Muscle of arm (tissue), 12 donors: ENCODE data around the gene LYL1. TPM values are rescaled to one million over a fixed set of nuclear protein-coding genes. Genes with fewer than 3 reads are reported as not detected.

Experiments
- DNase-seq: peaks from one replicate; pipeline ENCODE4 v3.0.0-alpha.2; 2013
- polyA plus RNA-seq, 12 donors: library from polyadenylated mRNA; unstranded; fragments of 120-200 nt; gene quantifications; one replicate each; pipeline ENCODE4 v1.2.1, GENCODE V29; 2013; ENCODE audit not compliant: insufficient read length in 12 of 12

LYL1 gene
- polyA plus RNA-seq, 12 donors = 2.5 to 10.0 (median 3.6) TPM; not detected in 1

DNA sequence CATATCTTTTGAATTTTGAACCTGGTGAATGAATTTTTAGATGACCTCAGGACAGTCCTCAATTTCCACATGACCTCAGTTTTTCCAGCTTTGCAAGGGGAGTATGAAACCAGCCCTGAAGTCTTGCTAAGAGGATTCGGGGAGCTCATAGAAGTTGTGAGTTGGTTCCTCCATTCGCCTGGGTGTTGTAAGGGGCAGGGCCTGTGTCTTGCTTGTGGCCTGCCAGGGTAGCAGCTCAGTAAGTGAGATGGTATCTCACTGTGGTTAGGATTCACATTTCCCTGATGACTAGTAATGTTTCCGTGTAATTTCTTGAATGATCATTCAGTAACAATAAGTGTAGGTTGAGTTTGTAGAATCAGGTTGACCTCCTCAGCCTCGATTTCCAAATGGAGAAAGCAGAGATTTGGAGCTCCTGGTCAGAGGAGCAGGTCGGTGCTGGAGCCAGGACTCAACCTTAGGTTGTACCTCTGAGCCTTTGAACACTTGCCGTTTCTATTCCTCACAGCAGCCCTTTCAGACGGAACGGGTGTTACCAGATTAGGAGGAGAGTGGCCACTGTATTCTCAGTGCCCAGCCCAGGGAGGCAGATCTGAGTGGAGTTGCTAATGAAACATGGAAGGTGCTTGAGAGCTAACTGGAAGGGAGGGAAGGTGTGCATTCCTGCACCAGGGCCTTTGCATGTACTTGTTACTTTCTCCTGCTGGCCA lies 30.0 kb upstream of the LYL1 start:
- DNase-seq = no peak

DNA sequence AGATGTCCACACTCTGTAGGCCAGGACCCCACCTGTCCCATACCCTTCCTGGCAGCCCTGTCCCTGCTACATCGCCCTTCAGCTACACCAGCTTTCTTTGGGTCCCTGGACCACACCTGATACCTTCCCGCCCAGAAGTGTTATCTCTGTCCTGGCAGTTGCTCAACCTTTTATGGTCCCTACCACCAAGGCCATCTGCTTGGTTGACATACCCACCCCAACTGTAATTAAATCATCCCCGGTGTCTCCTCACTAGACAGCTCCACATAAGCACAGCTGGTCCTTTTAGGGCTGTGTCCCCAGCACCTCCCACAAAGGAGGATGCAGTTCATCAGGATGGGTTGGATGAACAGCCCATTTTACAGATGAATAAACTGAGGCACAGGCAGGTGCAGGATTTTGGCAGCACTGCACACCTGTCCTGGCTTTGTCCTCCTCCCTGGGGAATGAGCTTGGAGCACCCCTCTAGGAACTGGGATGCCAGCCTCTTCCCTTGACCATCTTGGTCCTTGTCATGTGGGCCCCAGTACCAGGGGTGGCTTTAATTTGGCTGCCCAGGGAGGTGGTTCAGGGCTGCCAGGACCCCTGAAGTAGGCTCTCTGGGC lies 28.3 kb upstream of the LYL1 start:
- no peak for DNase-seq

DNA sequence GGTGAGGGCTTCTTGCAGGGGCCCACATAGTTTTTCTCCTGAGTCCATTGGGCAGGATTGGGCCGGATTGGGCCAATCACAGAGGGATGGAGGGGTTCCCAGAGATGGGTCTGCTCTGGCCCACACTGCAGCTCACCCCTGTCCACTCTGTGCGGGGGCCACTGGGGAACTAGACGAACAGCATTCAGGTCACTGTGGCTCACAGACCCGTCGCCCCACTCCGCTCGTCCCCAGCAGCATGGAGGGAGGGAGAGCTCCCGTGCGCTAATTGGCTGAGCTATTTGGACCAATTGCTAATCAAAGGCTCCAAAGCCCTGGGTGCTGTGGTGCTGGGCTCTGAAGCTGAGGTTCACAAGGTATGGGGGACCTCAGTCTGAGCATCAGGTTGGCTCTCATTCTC lies 26.7 kb upstream of the LYL1 start:
- DNase-seq = no peak

DNA sequence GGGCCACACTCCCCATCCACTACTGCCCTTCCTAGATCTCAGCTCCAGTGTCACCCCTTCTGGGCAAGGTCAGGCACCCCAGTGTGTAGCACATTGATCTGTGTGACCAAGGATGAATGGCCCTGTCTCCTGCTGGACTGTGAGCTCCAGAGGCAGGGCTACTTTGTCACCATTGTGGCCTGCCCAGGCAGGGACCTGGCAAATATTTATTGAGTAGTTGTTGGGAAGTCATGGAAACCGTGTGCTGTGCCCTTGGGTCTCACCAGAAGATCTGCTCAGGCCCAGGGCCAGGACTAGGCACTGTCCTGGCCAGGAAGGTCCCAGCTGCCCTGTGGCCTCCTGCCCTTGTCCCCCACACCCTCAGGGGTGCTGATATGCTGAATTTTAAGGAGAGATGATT lies 25.9 kb upstream of the LYL1 start:
- DNase-seq = no peak

DNA sequence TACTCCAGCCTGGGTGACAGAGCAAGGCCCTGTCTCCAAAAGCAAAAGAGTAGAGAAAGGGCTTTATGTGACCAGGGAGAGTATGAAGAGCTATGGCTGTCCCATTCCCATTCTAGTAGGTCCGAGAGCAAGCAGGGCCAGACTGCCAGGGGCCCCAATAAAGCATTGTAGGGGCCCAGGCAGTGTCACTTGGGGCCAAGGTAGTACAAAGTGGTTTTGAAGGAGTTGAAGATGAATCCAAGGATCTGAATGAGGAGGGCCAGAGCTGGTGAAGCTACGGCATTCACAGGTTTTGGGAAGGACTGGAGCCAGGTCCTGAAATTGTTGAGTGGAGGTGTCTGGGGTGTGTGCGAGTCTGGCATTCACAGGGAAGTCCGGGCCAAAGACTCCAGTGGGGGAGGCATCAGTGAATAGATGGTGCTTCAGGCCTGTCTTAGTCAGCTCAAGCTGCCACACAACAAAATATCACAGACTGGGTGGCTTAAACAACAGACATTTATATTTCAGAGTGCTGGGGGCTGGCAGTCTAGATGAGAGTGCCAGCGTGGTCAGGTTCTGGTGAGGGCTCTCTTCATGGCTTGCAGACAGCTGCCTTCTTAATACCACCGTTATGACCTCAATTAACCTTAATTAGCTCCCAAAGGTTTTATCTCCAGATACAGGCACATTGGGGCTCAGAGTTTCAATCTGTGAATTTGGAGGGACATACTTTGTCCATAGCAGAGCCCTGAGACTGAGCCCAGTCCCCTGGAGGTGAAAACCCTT lies 25.3 kb upstream of the LYL1 start:
- no peak for DNase-seq

DNA sequence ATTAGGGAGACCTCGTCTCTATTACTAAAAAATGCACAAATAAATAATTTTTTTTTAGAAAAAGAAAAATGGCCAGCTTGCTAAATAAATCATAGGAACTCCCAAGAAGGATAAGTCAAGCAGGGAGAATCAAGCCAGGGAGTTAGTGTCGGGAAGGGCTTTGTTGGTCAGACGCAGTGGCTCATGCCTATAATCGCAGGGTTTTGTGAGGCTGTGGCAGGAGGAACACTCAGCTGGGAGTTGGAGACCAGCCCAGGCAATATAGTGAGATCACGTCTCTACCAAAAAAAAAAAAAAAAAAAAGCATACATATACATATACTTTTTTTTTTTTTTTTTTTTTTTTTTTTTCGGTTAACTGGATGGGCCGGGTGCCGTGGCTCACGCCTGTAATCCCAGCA lies 24.4 kb upstream of the LYL1 start:
- DNase-seq = no peak

DNA sequence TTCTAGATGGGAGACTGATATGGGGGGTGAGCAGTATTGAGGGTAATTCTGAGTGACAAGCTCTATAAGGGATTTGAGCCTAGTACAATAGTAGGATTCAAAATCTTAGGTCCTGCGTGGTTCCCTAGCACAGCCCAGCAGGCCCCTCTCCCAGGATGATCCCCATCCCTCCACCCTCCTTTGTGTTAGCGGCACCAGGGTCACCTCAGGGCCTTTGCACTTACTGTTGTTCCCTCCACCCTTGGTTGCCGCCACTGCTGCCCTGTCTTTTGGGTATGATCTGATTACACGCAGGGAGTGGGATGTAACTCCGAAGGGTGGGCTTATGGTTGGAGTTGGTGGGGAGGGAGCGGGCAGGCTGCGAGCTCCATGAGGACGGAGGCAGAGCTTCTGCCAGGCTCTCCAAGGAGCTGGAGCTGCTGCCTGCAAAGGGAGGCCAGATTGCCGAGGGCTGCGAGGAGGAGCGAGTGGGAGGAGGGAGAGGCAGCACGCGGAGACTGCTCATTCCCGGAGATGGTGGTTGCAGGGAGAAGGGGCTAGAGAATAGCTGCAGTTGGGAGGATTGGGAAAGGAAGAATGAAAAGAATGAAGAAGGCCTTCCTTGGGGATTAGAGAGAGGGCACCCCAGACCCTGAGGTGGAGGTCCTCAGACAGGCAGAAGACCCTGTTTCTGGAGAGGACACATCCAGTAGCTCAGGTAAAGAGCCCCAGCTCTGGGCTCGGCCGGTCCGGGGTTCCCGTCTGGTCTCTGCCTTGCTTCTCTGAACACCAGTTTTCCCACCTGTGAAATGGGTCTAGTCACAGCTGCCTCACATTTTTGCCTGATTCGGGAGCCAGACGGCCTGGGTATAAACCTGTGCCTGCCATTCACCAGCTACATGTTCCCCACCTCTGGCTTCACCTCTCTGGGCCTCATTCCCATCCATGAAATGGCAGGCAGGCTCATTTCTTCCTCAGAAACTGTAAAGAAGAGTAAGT lies 20.6 kb upstream of the LYL1 start:
- no peak for DNase-seq

GRCh38 chr19:13122275-13122878 lies 19.7 kb upstream of the LYL1 start:
- DNase-seq = no peak

DNA sequence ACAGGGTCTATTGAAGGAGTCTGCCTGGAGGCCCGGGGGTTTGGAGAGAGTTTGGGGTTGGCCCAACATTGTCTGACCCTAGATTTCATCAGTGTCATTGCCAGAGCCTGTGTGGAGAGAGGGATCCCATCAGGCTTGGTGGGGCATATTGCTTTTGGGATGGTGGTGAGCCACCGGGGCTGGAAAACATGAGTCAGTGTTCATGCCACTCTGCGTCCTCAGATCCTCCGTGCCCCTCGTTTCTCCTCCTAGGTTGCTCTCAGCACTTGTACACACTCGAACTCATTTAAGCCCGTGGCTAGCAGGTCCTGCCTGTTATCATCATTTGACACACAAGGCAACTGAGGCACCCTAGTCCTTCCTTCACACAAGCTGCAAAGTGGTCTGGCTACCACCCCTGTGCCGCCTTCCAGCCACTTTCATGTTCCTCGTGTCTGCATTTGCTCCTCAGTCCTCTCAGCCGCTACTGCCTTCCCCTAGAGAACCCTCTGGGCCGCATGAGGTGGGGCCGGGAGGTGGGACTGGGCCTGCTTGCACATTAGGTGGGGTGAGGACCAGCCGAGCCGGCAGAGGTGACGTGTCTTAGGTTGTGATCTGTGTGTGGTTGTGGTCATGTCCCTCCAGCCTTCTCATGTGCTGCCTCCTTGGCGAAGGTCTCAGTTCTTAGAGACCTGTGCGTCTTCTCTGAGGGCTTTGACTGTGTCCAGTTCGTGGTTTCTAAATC lies 19.1 kb upstream of the LYL1 start:
- no peak for DNase-seq

DNA sequence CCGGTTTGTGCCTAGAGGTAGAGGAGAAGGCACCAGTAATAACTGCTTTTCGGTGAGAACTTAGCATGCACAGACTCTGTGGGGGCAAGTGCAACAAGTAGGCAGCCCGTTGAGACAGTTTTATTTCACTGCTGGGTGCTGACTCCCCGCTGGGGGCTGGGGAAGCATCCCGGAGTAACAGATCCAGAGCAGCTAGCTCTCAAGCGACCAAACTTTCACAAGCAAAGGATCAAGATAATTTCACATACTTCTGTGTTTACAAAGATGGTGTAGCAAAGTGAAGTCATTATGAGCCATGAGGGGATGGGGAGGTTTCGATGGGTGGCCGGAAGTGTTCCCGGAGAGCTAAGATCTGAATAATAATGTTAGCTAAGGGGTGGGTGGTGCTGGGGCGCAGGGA lies 18.2 kb upstream of the LYL1 start:
- DNase-seq = no peak

DNA sequence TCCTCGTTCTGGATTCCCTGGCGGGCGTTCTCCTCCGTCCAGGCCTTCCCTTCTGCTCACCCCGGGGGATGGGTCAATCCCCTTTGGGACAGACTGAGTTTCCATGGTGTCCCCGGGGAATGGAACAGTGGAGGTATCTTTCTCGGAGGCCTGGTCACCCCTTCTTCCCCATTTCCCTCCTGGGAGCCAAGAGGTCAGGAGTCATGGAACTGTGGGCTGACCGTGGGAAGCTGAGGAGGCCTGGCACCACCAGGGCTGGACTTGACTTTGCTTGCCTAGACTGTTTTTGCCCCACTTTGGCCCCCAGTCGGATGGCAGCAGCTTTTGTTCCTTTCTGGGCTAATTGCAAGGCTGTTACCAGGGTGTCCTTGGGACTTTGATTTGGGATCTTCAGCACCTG lies 17.4 kb upstream of the LYL1 start:
- DNase-seq = no peak

- no peak for DNase-seq
Measured at GRCh38 chr19:13119627-13120026, 17.0 kb upstream of the LYL1 start.

- DNase-seq = no peak
Measured at GRCh38 chr19:13118424-13119193, 16.0 kb upstream of the LYL1 start.

- DNase-seq = peak; percentile 86
Measured at GRCh38 chr19:13117772-13118423, 15.2 kb upstream of the LYL1 start, which contains the start of gene NACC1. Gene NACC1 (plus strand): TSS chr19:13118264. CDS start chr19:13135208, 16,944 bp downstream.

DNA sequence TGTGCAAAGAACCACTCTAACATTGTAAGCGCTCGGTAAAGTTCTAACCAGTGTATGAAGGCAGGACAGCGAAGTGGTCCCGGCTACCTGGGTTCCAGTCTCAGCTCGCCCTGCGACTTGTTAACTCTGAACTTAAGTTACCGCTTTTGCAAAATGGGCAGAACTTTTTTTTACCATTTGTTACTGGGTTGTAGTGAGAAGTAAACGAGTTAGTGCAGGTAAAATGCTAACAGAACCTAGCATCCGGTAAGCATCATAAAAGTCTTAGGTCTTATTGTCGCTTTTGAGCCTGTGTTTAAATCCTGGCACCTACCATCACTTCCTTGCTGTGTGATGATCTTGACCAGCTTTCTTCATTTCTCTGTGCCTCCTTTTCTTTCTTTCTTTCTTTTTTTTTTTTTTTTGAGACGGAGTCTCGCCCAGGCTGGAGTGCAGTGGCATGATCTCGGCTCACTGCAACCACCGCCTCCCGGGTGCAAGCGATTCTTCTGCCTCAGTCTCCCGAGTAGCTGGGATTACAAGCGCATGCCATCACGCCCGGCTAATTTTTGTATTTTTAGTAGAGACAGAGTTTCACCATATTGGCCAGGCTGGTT lies 14.6 kb upstream of the LYL1 start:
- no peak for DNase-seq

GRCh38 chr19:13116282-13117175 lies 13.9 kb upstream of the LYL1 start, which contains the start of gene TRMT1:
Gene TRMT1 (minus strand): TSS chr19:13116740. CDS start chr19:13116399, 341 bp downstream.
- peak; percentile 93 for DNase-seq

DNA sequence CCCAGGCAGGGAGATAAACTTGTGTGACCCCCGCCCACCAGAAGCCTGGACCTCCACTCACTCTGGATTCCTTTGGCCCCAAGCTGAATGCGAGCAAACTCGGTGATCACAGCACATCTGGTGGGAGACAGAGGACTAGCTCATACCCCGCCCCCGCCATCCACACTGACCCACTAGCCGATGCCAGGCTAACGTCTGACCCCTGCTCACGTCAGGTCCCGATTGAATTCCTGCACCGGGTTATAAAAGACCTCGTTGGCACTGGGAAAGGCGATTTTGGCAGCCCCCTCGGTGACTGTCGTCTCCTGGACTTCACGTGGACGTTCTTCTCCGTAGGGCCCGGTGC lies 13.3 kb upstream of the LYL1 start:
- DNase-seq = no peak

GRCh38 chr19:13112555-13112954 lies 9.9 kb upstream of the LYL1 start:
- DNase-seq = no peak
